GM12892 (cell line): ENCODE data around the gene USP15.

Source experiments
- POLR2A ChIP-seq: IDR thresholded peaks from 2 replicates; pipeline ENCODE4 v1.6.1; 2011; ENCODE audit warnings: low read depth, low read length, control low read depth
- POLR2AphosphoS5 ChIP-seq: IDR thresholded peaks from 2 replicates; pipeline ENCODE4 v1.6.1; 2011; ENCODE audit warnings: low read depth, low read length, control low read depth

- TF ChIP-seq POLR2A, result no peak
- TF ChIP-seq POLR2AphosphoS5, result no peak
Measured at GRCh38 chr12:62438098-62438692, 178.0 kb downstream of the USP15 start.
